GM21423 (cell line): Measurements from ENCODE around the gene SETD5.
"Not testable (repeated sequence)": the region's sequence is repeated elsewhere in the genome, so short reads cannot be mapped to it uniquely, and the experiment has no call there.

Experiments used
- ATAC-seq: cut with Tn5 transposase; IDR thresholded peaks from one replicate; pipeline ENCODE4 v1.9.1; 2021; ENCODE audit warnings: mild to moderate bottlenecking, moderate library complexity; ENCODE audit not compliant: unreplicated experiment

SETD5 gene

GRCh38 chr3:9448643-9449042, 51.2 kb downstream of the SETD5 start:
- ATAC-seq = no peak

- no peak for ATAC-seq
Observed at GRCh38 chr3:9450126-9450525, 52.7 kb downstream of the SETD5 start.

GRCh38 chr3:9450991-9451390, 53.6 kb downstream of the SETD5 start:
- no peak for ATAC-seq

- no peak for ATAC-seq
Observed at GRCh38 chr3:9452417-9452816, 55.0 kb downstream of the SETD5 start.

- ATAC-seq = no peak
Observed at GRCh38 chr3:9455596-9456131, 58.2 kb downstream of the SETD5 start.

GRCh38 chr3:9467451-9467850, 70.0 kb downstream of the SETD5 start:
- no peak for ATAC-seq

GRCh38 chr3:9468460-9468859, 71.0 kb downstream of the SETD5 start:
- no peak for ATAC-seq

GRCh38 chr3:9469986-9470385, 72.6 kb downstream of the SETD5 start:
- no peak for ATAC-seq

GRCh38 chr3:9473496-9474065, 76.2 kb downstream of the SETD5 start:
- ATAC-seq = no peak

- no peak for ATAC-seq
Observed at GRCh38 chr3:9474482-9474881, 77.1 kb downstream of the SETD5 start.

GRCh38 chr3:9476935-9477334, 79.5 kb downstream of the SETD5 start:
- no peak for ATAC-seq

GRCh38 chr3:9480265-9480664, 82.8 kb downstream of the SETD5 start:
- no peak for ATAC-seq

GRCh38 chr3:9485248-9485647, 87.8 kb downstream of the SETD5 start:
- ATAC-seq = no peak

- no peak for ATAC-seq
Observed at GRCh38 chr3:9491506-9491905, 94.1 kb downstream of the SETD5 start.

- ATAC-seq = not testable (repeated sequence)
Observed at GRCh38 chr3:9494036-9494435, 96.6 kb downstream of the SETD5 start.

GRCh38 chr3:9496893-9497292, 99.5 kb downstream of the SETD5 start:
- no peak for ATAC-seq

GRCh38 chr3:9497821-9498565, 100.6 kb downstream of the SETD5 start:
- no peak for ATAC-seq

GRCh38 chr3:9498781-9499180, 101.4 kb downstream of the SETD5 start:
- no peak for ATAC-seq

- no peak for ATAC-seq
Observed at GRCh38 chr3:9499455-9500107, 102.2 kb downstream of the SETD5 start.

- ATAC-seq = no peak
Observed at GRCh38 chr3:9500108-9501050, 103.0 kb downstream of the SETD5 start.

- no peak for ATAC-seq
Observed at GRCh38 chr3:9501226-9501625, 103.8 kb downstream of the SETD5 start.
